Measurements from ENCODE around the gene MUC13.
A peak's percentile ranks its signal among the peaks of the same experiment; 100 is the strongest.

The MUC13 gene

DNA sequence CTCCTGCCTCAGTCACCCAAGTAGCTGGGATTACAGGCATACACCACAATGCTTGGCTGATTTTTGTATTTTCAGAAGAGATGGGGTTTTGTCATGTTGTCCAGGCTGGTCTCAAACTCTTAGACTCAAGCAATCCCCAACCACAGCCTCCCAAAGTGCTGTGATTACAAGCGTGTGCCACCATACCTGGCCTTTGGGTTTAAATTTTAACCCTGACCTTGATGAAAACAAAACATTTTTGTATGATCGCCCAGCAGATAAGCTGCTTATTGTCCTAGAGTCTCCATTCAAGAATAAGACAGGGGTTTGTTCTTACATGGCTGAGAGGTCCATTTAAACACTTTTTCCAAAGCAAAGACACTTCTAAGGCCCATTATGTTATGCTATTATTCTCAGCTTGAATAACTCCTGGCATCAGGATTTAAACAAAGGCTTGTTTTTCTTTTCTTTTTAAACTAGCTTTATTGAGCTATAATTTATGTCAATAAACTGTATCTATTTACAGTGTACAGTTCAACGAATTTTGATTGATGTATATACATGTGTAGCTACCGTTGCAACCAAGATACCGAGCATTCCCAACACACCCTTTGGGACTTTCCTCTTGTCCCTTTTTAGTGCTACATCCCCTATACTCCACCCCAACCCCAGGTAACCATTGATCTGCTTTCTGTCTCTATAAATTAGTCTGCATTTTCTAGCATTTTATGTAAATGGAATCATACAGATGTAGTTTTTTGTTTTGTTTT is 1.4 kb upstream of the MUC13 start:
- in situ Hi-C loops (cut with MboI; ENCODE audit: low sequenced_read_pairs), result loop anchor here (25.0 kb wide), 1 partner anchor 501 kb away; no protein-coding TSS in a partner anchor
- Histone ChIP-seq H3K4me3 (no peak overlapping the region), H3K36me3 (replicated peaks) (no peaks in the 10 kb centered on the region), H3K9me3 (peaks cover 7% of the 10 kb centered on the region), H3K27me3 (ENCODE audit: low read depth) (peaks cover 2% of the 10 kb centered on the region; the same call in 1 of the 2 replicates), H3K4me1 (peaks cover 4% of the 10 kb centered on the region)
- DNase-seq (ENCODE audit: low spot score in 2 of 2), result peak; percentile 40 to 92

- peaks cover 4% of the 10 kb centered on the region; the same call in 1 of the 2 replicates for H3K27me3 ChIP-seq (ENCODE audit: low read depth)
- no peaks in the 10 kb centered on the region for H3K36me3 ChIP-seq (replicated peaks)
- no peak overlapping the region for H3K4me3 ChIP-seq
- H3K4me1 ChIP-seq, result peaks cover 4% of the 10 kb centered on the region
- DNase-seq (ENCODE audit: low spot score in 2 of 2), result no peak
- peaks cover 7% of the 10 kb centered on the region for H3K9me3 ChIP-seq
- in situ Hi-C loops (cut with MboI; ENCODE audit: low sequenced_read_pairs), result loop anchor here (25.0 kb wide), 1 partner anchor 502 kb away; no protein-coding TSS in a partner anchor
Measured at GRCh38 chr3:124935264-124935663, 713 bp upstream of the MUC13 start.

- peak; percentile 71 to 79 for DNase-seq (ENCODE audit: low spot score in 2 of 2)
- in situ Hi-C loops (cut with MboI; ENCODE audit: low sequenced_read_pairs), result loop anchor here (10.0 to 25.0 kb wide), 2 partner anchors 509 to 656 kb away; no protein-coding TSS in a partner anchor
Measured at GRCh38 chr3:124928333-124929202, 6.0 kb downstream of the MUC13 start.

GRCh38 chr3:124927574-124928045 is 6.9 kb downstream of the MUC13 start:
- in situ Hi-C loops (cut with MboI; ENCODE audit: low sequenced_read_pairs), result loop anchor here (10.0 to 25.0 kb wide), 2 partner anchors 510 to 657 kb away; no protein-coding TSS in a partner anchor
- H3K9me3 ChIP-seq, result no peaks in the 10 kb centered on the region
- no peak for DNase-seq (ENCODE audit: low spot score in 2 of 2)

More at GRCh38 chr3:124928333-124929202, 6.0 kb downstream of the MUC13 start:
- Histone ChIP-seq H3K9me3 (no peaks in the 10 kb centered on the region), H3K4me3 (no peak overlapping the region), H3K36me3 (replicated peaks) (no peaks in the 10 kb centered on the region), H3K27me3 (ENCODE audit: low read depth) (peaks cover 14% of the 10 kb centered on the region), H3K4me1 (no peaks in the 10 kb centered on the region)

DNA sequence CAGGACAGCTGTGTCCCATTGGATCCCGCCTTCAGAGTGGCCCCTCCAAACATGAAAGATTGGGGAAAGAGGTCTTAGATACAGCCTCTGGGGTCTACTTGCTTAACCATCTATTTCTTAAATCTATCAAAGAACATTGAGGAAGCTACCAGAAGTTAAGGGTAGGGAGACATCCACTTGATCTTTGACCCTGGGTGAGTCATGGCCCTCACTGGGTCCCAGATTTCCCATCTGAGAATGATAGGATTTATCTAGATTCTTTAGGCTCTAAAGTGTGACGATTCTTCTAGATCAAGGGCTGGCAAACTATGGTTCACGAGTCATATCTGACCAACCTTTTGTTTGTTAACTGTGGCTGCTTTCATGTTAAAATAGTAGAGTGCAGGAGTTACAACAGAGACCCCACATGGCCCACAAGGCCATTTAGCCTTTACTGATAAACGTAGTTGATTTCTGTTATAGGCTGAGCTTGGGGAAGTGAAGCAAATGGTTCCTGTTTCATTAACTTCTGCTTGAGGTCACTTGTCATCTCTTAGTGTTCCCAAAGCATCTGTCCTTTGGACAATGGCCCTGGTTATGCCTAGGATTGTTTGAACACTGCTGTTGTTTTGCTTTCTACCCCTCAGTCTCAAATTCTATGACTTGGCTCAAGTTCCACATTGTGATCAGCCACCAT is 8.0 kb downstream of the MUC13 start:
- H3K9me3 ChIP-seq, result no peaks in the 10 kb centered on the region
- DNase-seq (ENCODE audit: low spot score in 2 of 2), result no peak
- no peaks in the 10 kb centered on the region for H3K36me3 ChIP-seq (replicated peaks)
- in situ Hi-C loops (cut with MboI; ENCODE audit: low sequenced_read_pairs), result loop anchor here (10.0 to 25.0 kb wide), 2 partner anchors 511 to 658 kb away; no protein-coding TSS in a partner anchor
- H3K4me3 ChIP-seq, result no peak overlapping the region
- H3K4me1 ChIP-seq, result no peaks in the 10 kb centered on the region
- H3K27me3 ChIP-seq (ENCODE audit: low read depth), result peaks cover 12% of the 10 kb centered on the region

More at GRCh38 chr3:124927574-124928045, 6.9 kb downstream of the MUC13 start:
- Histone ChIP-seq H3K4me1 (no peaks in the 10 kb centered on the region), H3K4me3 (no peak overlapping the region), H3K27me3 (ENCODE audit: low read depth) (peaks cover 12% of the 10 kb centered on the region), H3K36me3 (replicated peaks) (no peaks in the 10 kb centered on the region)

DNA sequence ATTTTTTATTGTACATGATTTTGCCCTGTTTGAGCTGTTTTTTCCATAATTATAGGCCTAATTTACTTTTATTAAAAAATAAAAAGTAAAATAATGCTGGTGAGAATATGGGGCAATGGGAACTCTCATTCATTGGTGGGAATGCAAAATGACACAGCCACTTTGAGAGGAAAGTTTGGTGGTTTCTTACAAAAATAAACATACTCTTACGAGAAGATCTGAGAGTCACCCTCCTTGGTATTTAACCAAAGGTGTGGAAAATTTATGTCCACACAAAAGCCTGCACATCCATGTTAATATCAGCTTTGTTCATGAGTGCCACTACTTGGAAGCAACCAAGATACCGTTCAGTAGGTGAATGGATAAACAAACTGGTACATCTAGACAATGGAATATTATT is 9.8 kb downstream of the MUC13 start:
- in situ Hi-C loops (cut with MboI; ENCODE audit: low sequenced_read_pairs), result loop anchor here (10.0 to 25.0 kb wide), 2 partner anchors 513 to 660 kb away; no protein-coding TSS in a partner anchor
- H3K9me3 ChIP-seq, result no peaks in the 10 kb centered on the region
- no peak for DNase-seq (ENCODE audit: low spot score in 2 of 2)

DNA sequence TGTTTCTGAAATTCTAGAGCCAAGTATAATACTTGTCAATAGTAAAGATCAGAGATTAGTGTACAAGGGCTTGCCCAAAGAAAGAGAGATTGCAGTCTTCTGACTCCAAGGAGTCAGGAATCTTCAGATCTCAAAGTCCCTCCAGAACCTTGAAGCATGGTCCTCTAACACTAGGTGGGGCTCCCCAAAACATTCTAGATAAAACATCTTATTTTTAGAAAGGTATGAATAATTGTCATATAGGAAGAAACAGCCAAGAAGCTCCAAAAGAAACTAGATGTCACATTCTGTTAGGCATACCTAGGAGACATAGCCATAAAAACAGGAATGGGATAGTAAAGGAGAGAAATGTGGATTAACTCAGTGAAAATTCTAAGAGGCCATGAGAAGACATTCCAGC is 10.7 kb downstream of the MUC13 start:
- Histone ChIP-seq H3K4me1 (no peaks in the 10 kb centered on the region), H3K9me3 (no peaks in the 10 kb centered on the region), H3K36me3 (replicated peaks) (no peaks in the 10 kb centered on the region), H3K27me3 (ENCODE audit: low read depth) (peaks cover 3% of the 10 kb centered on the region), H3K4me3 (no peak overlapping the region)
- no peak for DNase-seq (ENCODE audit: low spot score in 2 of 2)
- in situ Hi-C loops (cut with MboI; ENCODE audit: low sequenced_read_pairs), result loop anchor here (10.0 kb wide), 1 partner anchor 661 kb away; no protein-coding TSS in a partner anchor

More for the DNA sequence above, 9.8 kb downstream of the MUC13 start:
- Histone ChIP-seq H3K4me1 (no peaks in the 10 kb centered on the region), H3K27me3 (ENCODE audit: low read depth) (peaks cover 6% of the 10 kb centered on the region), H3K36me3 (replicated peaks) (no peaks in the 10 kb centered on the region), H3K4me3 (no peak overlapping the region)

DNA sequence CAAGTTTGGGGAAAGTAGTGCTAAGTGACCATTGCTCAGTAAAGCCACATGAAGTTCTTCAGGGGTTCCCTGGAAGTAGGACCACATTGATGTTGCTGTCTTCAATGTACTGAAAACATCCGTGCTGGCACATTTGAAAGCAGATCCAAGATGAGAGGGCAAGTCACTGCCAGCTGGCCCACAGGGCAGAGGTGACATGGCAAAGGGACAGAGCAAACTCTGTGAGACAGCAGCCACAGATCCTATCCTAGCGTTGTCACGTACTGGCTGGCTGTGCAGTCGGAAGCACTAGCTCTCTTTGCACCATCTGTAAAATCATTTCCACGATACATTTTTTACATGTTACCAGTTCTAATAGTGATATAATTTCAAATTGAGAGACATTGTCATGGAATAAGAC is 13.8 kb downstream of the MUC13 start:
- H3K36me3 ChIP-seq (replicated peaks), result no peaks in the 10 kb centered on the region
- no peak for DNase-seq (ENCODE audit: low spot score in 2 of 2)
- in situ Hi-C loops (cut with MboI; ENCODE audit: low sequenced_read_pairs), result loop anchor here (10.0 kb wide), 1 partner anchor 664 kb away; no protein-coding TSS in a partner anchor

DNA sequence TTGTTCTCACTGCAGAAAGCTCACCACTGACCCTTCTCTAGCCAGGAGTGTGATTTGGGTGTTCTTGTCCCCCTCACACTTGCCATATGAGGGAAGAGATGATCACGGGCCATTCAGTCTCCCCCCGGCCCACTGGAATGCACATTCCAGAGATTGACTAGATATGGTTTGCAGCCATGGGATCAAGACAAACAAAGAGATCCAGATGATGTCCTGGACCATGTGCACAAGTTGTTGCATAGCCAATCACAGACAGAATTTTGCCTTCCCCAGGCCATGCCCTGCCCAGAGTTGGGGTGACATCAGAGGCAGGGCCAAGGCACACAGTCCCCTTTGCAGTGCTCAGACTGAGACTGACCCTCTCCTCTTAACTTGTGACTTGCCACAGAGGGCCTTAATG is 14.8 kb downstream of the MUC13 start:
- no peak overlapping the region for H3K4me3 ChIP-seq
- no peaks in the 10 kb centered on the region for H3K4me1 ChIP-seq
- DNase-seq (ENCODE audit: low spot score in 2 of 2), result no peak
- in situ Hi-C loops (cut with MboI; ENCODE audit: low sequenced_read_pairs), result loop anchor here (10.0 kb wide), 1 partner anchor 665 kb away; no protein-coding TSS in a partner anchor
- no peaks in the 10 kb centered on the region for H3K36me3 ChIP-seq (replicated peaks)
- H3K9me3 ChIP-seq, result no peaks in the 10 kb centered on the region
- no peaks in the 10 kb centered on the region; the same call in none of the 2 replicates for H3K27me3 ChIP-seq (ENCODE audit: low read depth)

More for the DNA sequence above, 13.8 kb downstream of the MUC13 start:
- H3K4me3 ChIP-seq, result no peak overlapping the region
- H3K4me1 ChIP-seq, result no peaks in the 10 kb centered on the region
- no peaks in the 10 kb centered on the region for H3K9me3 ChIP-seq
- no peaks in the 10 kb centered on the region; the same call in none of the 2 replicates for H3K27me3 ChIP-seq (ENCODE audit: low read depth)

DNA sequence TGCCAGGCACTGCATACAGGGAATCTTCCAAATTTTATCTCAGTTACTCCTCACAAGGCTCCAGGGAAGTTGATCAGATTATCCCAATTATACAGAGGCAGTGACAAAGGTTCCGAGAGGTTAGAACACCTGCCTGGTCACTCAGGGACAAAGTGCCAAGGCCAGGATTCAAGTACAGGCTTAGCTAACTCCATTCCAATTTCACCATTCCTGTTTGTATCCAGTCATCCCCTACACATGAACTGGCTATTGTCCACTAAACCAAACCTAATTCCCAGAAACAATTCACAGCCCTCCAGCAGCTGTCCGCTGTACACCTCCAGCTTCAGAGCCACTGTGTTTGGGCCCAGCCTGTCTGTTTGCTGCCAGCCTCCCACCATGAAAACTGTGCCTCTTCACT is 16.0 kb downstream of the MUC13 start:
- Histone ChIP-seq H3K27me3 (ENCODE audit: low read depth) (no peaks in the 10 kb centered on the region; the same call in 1 of the 2 replicates), H3K36me3 (replicated peaks) (no peaks in the 10 kb centered on the region), H3K4me3 (no peak overlapping the region), H3K9me3 (no peaks in the 10 kb centered on the region), H3K4me1 (no peaks in the 10 kb centered on the region)
- in situ Hi-C loops (cut with MboI; ENCODE audit: low sequenced_read_pairs), result no loop called here
- no peak for DNase-seq (ENCODE audit: low spot score in 2 of 2)

DNA sequence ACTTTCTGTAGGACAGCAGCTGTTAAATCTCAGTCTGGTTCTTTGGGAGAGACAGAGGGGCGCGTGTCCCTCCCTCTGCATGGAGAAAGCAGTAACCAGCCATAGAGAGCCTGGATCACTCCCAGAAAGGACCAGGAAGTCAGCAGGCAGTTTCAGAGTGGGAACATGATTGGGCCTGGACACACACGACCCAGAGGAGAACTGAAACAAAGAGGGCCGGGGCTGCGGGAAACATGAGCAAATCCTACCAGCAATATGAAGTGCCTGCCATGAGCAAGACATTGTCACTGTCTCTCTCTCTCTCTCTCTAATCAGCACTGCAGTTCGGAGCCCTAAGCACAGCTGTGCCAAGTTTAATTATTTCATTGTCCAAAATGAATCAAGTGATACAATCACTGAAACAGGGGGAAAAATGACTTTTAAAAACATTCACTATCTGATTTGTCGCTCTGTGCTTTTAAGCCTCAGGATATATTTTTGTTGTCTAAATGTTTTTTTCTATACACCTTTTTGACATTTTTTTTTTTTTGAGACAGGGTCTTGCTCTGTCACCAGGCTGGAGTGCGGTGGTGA is 17.6 kb downstream of the MUC13 start:
- no peak for DNase-seq (ENCODE audit: low spot score in 2 of 2)
- no peaks in the 10 kb centered on the region for H3K27me3 ChIP-seq (ENCODE audit: low read depth)
- H3K4me3 ChIP-seq, result no peak overlapping the region
- in situ Hi-C loops (cut with MboI; ENCODE audit: low sequenced_read_pairs), result no loop called here
- H3K9me3 ChIP-seq, result no peaks in the 10 kb centered on the region
- H3K36me3 ChIP-seq (replicated peaks), result no peaks in the 10 kb centered on the region
- H3K4me1 ChIP-seq, result no peaks in the 10 kb centered on the region

DNA sequence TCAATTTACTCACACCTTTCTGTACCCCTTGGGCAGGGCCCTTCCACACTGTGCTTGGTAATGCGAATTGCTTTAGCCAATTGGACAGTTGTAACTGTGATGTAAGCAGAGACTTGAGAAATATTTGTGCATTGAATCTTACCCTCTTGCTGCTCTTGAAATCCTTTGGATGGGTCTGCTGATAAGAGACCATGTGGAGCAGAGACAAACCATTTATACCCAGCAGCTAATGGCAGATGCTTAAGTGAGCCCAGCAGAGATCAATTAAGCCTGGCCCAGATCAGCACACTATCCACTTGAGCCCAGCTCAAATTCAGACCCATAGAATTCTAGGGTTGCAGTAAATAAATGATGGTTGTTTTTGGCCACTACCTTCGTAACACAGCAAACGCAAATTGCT is 19.3 kb downstream of the MUC13 start:
- Histone ChIP-seq H3K36me3 (replicated peaks) (no peaks in the 10 kb centered on the region), H3K4me1 (no peaks in the 10 kb centered on the region)
- in situ Hi-C loops (cut with MboI; ENCODE audit: low sequenced_read_pairs), result no loop called here

More for the DNA sequence above, 19.3 kb downstream of the MUC13 start:
- no peak overlapping the region for H3K4me3 ChIP-seq
- no peaks in the 10 kb centered on the region for H3K27me3 ChIP-seq (ENCODE audit: low read depth)
- no peaks in the 10 kb centered on the region for H3K9me3 ChIP-seq
- DNase-seq (ENCODE audit: low spot score in 2 of 2), result no peak

Data from HAP-1 (cell line).